Lower leg skin (tissue), 3 donors: ENCODE measurements around the gene RRP15.

Experiments used
- POLR2A ChIP-seq, 2 donors: fragments of 450-650 bp; IDR thresholded peaks; one replicate each; pipeline ENCODE4 v1.6.1; 2016 to 2017; ENCODE audit warnings: antibody characterized with exemption in 2 of 2, mild to moderate bottlenecking in 1 of 2, moderate library complexity in 1 of 2
- TF ChIP-seq, protein P1 (sequence below), 3 donors: fragments of 450-650 bp; IDR thresholded peaks; one replicate each; pipeline ENCODE4 v1.5.1; 2016; ENCODE audit warnings: antibody characterized with exemption in 3 of 3, mild to moderate bottlenecking in 3 of 3, moderate library complexity in 2 of 3

DNA sequence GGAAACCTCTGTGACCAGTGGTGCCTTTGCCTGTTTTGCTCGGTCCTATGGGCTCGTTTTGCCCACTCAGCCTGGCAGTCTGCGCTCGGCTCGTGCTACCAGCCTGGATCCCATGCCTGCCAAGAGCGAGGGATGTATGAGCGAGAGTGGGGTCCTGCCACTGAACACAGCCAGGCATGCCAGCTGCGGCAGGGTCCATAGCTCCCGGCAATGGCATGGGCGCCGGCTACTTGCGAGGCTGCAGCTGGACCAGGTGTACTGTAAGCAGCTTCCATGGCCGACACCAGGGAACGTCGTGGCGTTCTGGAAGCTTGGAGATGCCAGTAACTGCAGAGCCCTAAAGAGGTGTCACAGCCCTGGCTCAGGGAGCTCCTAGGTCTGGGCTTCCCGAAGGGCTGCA, 37.7 kb downstream of the RRP15 start:
- TF ChIP-seq, protein P1, sequence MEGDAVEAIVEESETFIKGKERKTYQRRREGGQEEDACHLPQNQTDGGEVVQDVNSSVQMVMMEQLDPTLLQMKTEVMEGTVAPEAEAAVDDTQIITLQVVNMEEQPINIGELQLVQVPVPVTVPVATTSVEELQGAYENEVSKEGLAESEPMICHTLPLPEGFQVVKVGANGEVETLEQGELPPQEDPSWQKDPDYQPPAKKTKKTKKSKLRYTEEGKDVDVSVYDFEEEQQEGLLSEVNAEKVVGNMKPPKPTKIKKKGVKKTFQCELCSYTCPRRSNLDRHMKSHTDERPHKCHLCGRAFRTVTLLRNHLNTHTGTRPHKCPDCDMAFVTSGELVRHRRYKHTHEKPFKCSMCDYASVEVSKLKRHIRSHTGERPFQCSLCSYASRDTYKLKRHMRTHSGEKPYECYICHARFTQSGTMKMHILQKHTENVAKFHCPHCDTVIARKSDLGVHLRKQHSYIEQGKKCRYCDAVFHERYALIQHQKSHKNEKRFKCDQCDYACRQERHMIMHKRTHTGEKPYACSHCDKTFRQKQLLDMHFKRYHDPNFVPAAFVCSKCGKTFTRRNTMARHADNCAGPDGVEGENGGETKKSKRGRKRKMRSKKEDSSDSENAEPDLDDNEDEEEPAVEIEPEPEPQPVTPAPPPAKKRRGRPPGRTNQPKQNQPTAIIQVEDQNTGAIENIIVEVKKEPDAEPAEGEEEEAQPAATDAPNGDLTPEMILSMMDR (IDR thresholded peaks at IDR 0.05), result no peak
- TF ChIP-seq POLR2A (IDR thresholded peaks at IDR 0.05), result no peak
